HepG2 (cell line): ENCODE results near the gene HLF. TPM values are rescaled to one million over a fixed set of nuclear protein-coding genes. Genes with fewer than 3 reads are reported as not detected.

Experiments used
- ARNTL ChIP-seq: sonication (generic); formaldehyde crosslinking; IDR thresholded peaks from 2 replicates; pipeline ENCODE4 v1.4.0; 2020; ENCODE audit warnings: mild to moderate bottlenecking, missing genetic modification reagents
- ATF2 ChIP-seq: sonication (generic); formaldehyde crosslinking; IDR thresholded peaks from 2 replicates; pipeline ENCODE4 v1.4.0; 2020; ENCODE audit warnings: missing genetic modification reagents
- CHD4 ChIP-seq: fragments of 200-600 bp; sonication (generic); IDR thresholded peaks from 2 replicates; pipeline ENCODE4 v1.7.0; 2017; ENCODE audit warnings: mild to moderate bottlenecking, low read length, borderline replicate concordance
- CREB1 ChIP-seq, 2 experiments: fragments of 450-650 bp in 1 of 2; IDR thresholded peaks; 2 replicates each; pipeline ENCODE4 v1.6.1; 2016 to 2017; ENCODE audit warnings: control low read depth in 1 of 2, mild to moderate bottlenecking in 1 of 2, missing compliant biosample characterization in 1 of 2, missing genetic modification characterization in 1 of 2
- ERF ChIP-seq: IDR thresholded peaks from 2 replicates; pipeline ENCODE4 v1.6.1; 2018; ENCODE audit warnings: missing biosample characterization, missing genetic modification reagents
- GABPA ChIP-seq, 2 experiments: IDR thresholded peaks; 2 replicates each; pipeline ENCODE4 v1.6.1; 2011 to 2016; ENCODE audit warnings: low read depth in 2 of 2, low read length in 1 of 2, missing biosample characterization in 1 of 2, missing genetic modification characterization in 1 of 2
- HES4 ChIP-seq: sonication (generic); formaldehyde crosslinking; IDR thresholded peaks from 2 replicates; pipeline ENCODE4 v1.9.0; 2021; ENCODE audit warnings: mild to moderate bottlenecking, missing genetic modification reagents, borderline replicate concordance
- KDM5A ChIP-seq: fragments of 200-600 bp; sonication (generic); IDR thresholded peaks from 2 replicates; pipeline ENCODE4 v1.7.0; 2018; ENCODE audit warnings: antibody characterized with exemption, mild to moderate bottlenecking, low read length, borderline replicate concordance
- KLF16 ChIP-seq, 2 experiments: sonication (generic) in 1 of 2; formaldehyde crosslinking in 1 of 2; IDR thresholded peaks; 2 replicates each; pipeline versions ENCODE4 v1.6.1 to v1.8.0; 2016 to 2023; ENCODE audit warnings: missing genetic modification reagents in 2 of 2, missing compliant biosample characterization in 1 of 2
- MLXIP ChIP-seq: sonication (generic); formaldehyde crosslinking; IDR thresholded peaks from 2 replicates; pipeline ENCODE4 v1.9.0; 2021; ENCODE audit warnings: missing genetic modification reagents, borderline replicate concordance
- NONO ChIP-seq, 2 experiments: fragments of 450-650 bp in 1 of 2; sonication (generic) in 1 of 2; formaldehyde crosslinking in 1 of 2; IDR thresholded peaks in 1 of 2; conservative IDR thresholded peaks in 1 of 2; 2 replicates each; pipeline versions ENCODE4 v1.6.1 to v1.8.0; 2017 to 2022; ENCODE audit warnings: mild to moderate bottlenecking in 1 of 2, missing genetic modification reagents in 1 of 2, moderate library complexity in 1 of 2
- POLR2A ChIP-seq, 2 experiments: IDR thresholded peaks; 2 replicates each; pipeline ENCODE4 v1.6.1; 2011; ENCODE audit warnings: low read depth in 2 of 2, low read length in 2 of 2, mild to moderate bottlenecking in 1 of 2, moderate library complexity in 1 of 2; ENCODE audit not compliant: insufficient read depth in 1 of 2
- RFXANK ChIP-seq: IDR thresholded peaks from 2 replicates; pipeline ENCODE4 v1.6.1; 2016
- SIX4 ChIP-seq: sonication (generic); formaldehyde crosslinking; IDR thresholded peaks from 2 replicates; pipeline ENCODE4 v1.4.0; 2020; ENCODE audit warnings: missing genetic modification reagents
- SOX13 ChIP-seq, 3 experiments: fragments of 450-650 bp in 1 of 3; sonication (generic) in 1 of 3; formaldehyde crosslinking in 1 of 3; IDR thresholded peaks in 2 of 3; conservative IDR thresholded peaks in 1 of 3; 2 replicates each; pipeline versions ENCODE4 v1.5.0 to v1.6.1; 2016 to 2020; ENCODE audit warnings: antibody characterized with exemption in 1 of 3, mild to moderate bottlenecking in 1 of 3, missing compliant biosample characterization in 1 of 3, missing genetic modification reagents in 1 of 3, moderate library complexity in 1 of 3
- TOPORS ChIP-seq: sonication (generic); formaldehyde crosslinking; IDR thresholded peaks from 2 replicates; pipeline ENCODE4 v1.8.0; 2023; ENCODE audit warnings: mild to moderate bottlenecking, missing genetic modification reagents
- YEATS2 ChIP-seq: sonication (generic); formaldehyde crosslinking; IDR thresholded peaks from 2 replicates; pipeline ENCODE4 v1.4.0; 2020; ENCODE audit warnings: missing genetic modification reagents, borderline replicate concordance
- ZFX ChIP-seq: sonication (generic); formaldehyde crosslinking; IDR thresholded peaks from 2 replicates; pipeline ENCODE4 v1.4.0; 2020; ENCODE audit warnings: mild to moderate bottlenecking, low read depth, missing genetic modification reagents, moderate library complexity
- ZNF431 ChIP-seq: sonication (generic); formaldehyde crosslinking; IDR thresholded peaks from 2 replicates; pipeline ENCODE4 v1.9.0; 2022; ENCODE audit warnings: missing genetic modification reagents, low read depth, mild to moderate bottlenecking, borderline replicate concordance
- ZNF543 ChIP-seq: sonication (generic); formaldehyde crosslinking; IDR thresholded peaks from 2 replicates; pipeline ENCODE4 v1.4.0; 2020; ENCODE audit warnings: mild to moderate bottlenecking, missing genetic modification reagents
- ZNF572 ChIP-seq: sonication (generic); formaldehyde crosslinking; IDR thresholded peaks from 2 replicates; pipeline ENCODE4 v1.5.1; 2020; ENCODE audit warnings: mild to moderate bottlenecking, missing genetic modification reagents
- ZNF816 ChIP-seq: sonication (generic); formaldehyde crosslinking; IDR thresholded peaks from 2 replicates; pipeline ENCODE4 v1.8.0; 2022; ENCODE audit warnings: missing genetic modification reagents, mild to moderate bottlenecking, borderline replicate concordance
- ZSCAN25 ChIP-seq: sonication (generic); formaldehyde crosslinking; IDR thresholded peaks from 2 replicates; pipeline ENCODE4 v1.8.0; 2022; ENCODE audit warnings: mild to moderate bottlenecking, missing genetic modification reagents
- ZSCAN29 ChIP-seq: sonication (generic); formaldehyde crosslinking; conservative IDR thresholded peaks from 2 replicates; pipeline ENCODE4 v1.4.0; 2020; ENCODE audit warnings: mild to moderate bottlenecking, missing genetic modification reagents
- polyA plus RNA-seq, 8 experiments: library from polyadenylated mRNA; depleted of rRNA in 3 of 8; stranded (reverse) in 7 of 8; unstranded in 1 of 8; fragments of >200 nt; fragmentation: Illumina TruSeq in 4 of 8; extraction: Trizol in 4 of 8; gene quantifications; 2 replicates each; pipeline versions ENCODE4 v1.2.1 to v1.2.3, GENCODE V29; 2011 to 2016; ENCODE audit warnings: low read depth in 4 of 8, missing spikeins in 1 of 8, mixed read lengths in 1 of 8; ENCODE audit not compliant: insufficient read depth in 1 of 8
- total RNA-seq, 5 experiments: library from RNA; depleted of rRNA; stranded (reverse); fragments of >200 nt; fragmentation: Illumina TruSeq; extraction: Trizol; gene quantifications; 2 replicates each; pipeline ENCODE4 v1.2.3, GENCODE V29; 2016; ENCODE audit warnings: low read depth in 1 of 5

HLF gene
- total and polyA plus RNA-seq, 2 of the 13 experiments (the other 11 are each of a cell fraction or from before 2014, with no cell fraction given): 202 to 346 TPM

GRCh38 chr17:55295411-55296170, 30.8 kb downstream of the HLF start (continued):
- no peak for TF ChIP-seq MLXIP (CRISPR knock-in tag)
- TF ChIP-seq ZSCAN25: peak; percentile 1; the same call in 1 of the 2 replicates
- TF ChIP-seq HES4 (CRISPR knock-in tag): no peak
- TF ChIP-seq GABPA (IDR thresholded peaks at IDR 0.05; ENCODE audit: low read depth, low read length): no peak
- TF ChIP-seq GABPA (CRISPR knock-in tag; IDR thresholded peaks at IDR 0.05; ENCODE audit: low read depth): no peak
- TF ChIP-seq KLF16 (CRISPR knock-in tag; IDR thresholded peaks at IDR 0.05): peak in 1 of 2 experiments; percentile 70; a peak in 1 of 4 replicates
- peak; percentile 40; the same call in 1 of the 2 replicates for TF ChIP-seq ZNF431 (CRISPR knock-in tag)
- peak; percentile 44; the same call in 1 of the 2 replicates for TF ChIP-seq YEATS2 (CRISPR knock-in tag)
- peak; percentile 49; the same call in 1 of the 2 replicates for TF ChIP-seq ERF (CRISPR knock-in tag)
- no peak for TF ChIP-seq ZNF816 (CRISPR knock-in tag)
- peak; percentile 45; the same call in 1 of the 2 replicates for TF ChIP-seq ATF2 (CRISPR knock-in tag)
- no peak for TF ChIP-seq NONO (IDR thresholded peaks at IDR 0.05)
- TF ChIP-seq NONO (CRISPR knock-in tag; conservative IDR thresholded peaks at IDR 0.05): 0 out of 2 replicates have a peak, but pooled peaks have one; percentile 3
- TF ChIP-seq SIX4 (CRISPR knock-in tag): peak; percentile 5; the same call in 1 of the 2 replicates
- TF ChIP-seq POLR2A (IDR thresholded peaks at IDR 0.05; ENCODE audit: insufficient read depth in 1 of 2, low read depth in 2 of 2, low read length in 2 of 2): peak; percentile 52 to 56; a peak in 2 of 4 replicates
- peak; percentile 15; the same call in 1 of the 2 replicates for TF ChIP-seq SOX13 (IDR thresholded peaks at IDR 0.05)
- TF ChIP-seq SOX13 (CRISPR knock-in tag; conservative IDR thresholded peaks at IDR 0.05 in 1 of 2, IDR thresholded peaks at IDR 0.05 in 1 of 2): peak in 1 of 2 experiments; percentile 54; a peak in 2 of 4 replicates
- TF ChIP-seq KDM5A: peak; percentile 30; the same call in 1 of the 2 replicates
- TF ChIP-seq ZNF543 (CRISPR knock-in tag): peak; percentile 47; the same call in 1 of the 2 replicates
- TF ChIP-seq TOPORS (CRISPR knock-in tag): no peak
- TF ChIP-seq ARNTL (CRISPR knock-in tag): peak; percentile 80
- TF ChIP-seq CREB1 (IDR thresholded peaks at IDR 0.05): no peak
- no peak; the same call in 1 of the 2 replicates for TF ChIP-seq CREB1 (CRISPR knock-in tag; IDR thresholded peaks at IDR 0.05)
- TF ChIP-seq ZNF572: peak; percentile 89; the same call in 1 of the 2 replicates
- 0 out of 2 replicates have a peak, but pooled peaks have one; percentile 47 for TF ChIP-seq RFXANK (CRISPR knock-in tag)
- peak; percentile 80 for TF ChIP-seq ZSCAN29
- TF ChIP-seq CHD4: peak; percentile 4; the same call in 1 of the 2 replicates
- TF ChIP-seq ZFX (CRISPR knock-in tag): peak; percentile 46; the same call in 1 of the 2 replicates
